HepG2 (cell line): Measurements from ENCODE around the gene KDM4B. TPM values are rescaled to one million over a fixed set of nuclear protein-coding genes. Genes with fewer than 3 reads are reported as not detected.

Source experiments
- GZF1 ChIP-seq: sonication (generic); formaldehyde crosslinking; IDR thresholded peaks from 2 replicates; pipeline ENCODE4 v1.5.1; 2020; ENCODE audit warnings: mild to moderate bottlenecking, missing genetic modification reagents
- MIER2 ChIP-seq: IDR thresholded peaks from 2 replicates; pipeline ENCODE4 v1.6.1; 2016; ENCODE audit warnings: missing biosample characterization, missing genetic modification reagents
- PAX8 ChIP-seq: sonication (generic); formaldehyde crosslinking; IDR thresholded peaks from 2 replicates; pipeline ENCODE4 v1.8.0; 2022; ENCODE audit warnings: mild to moderate bottlenecking, missing genetic modification reagents, borderline replicate concordance
- RCOR2 ChIP-seq: IDR thresholded peaks from 2 replicates; pipeline ENCODE4 v1.6.1; 2016; ENCODE audit warnings: missing biosample characterization, missing genetic modification reagents
- SALL2 ChIP-seq: sonication (generic); formaldehyde crosslinking; IDR thresholded peaks from 2 replicates; pipeline ENCODE4 v1.8.1; 2023; ENCODE audit warnings: mild to moderate bottlenecking, missing genetic modification reagents, inconsistent platforms
- ZNF564 ChIP-seq: sonication (generic); formaldehyde crosslinking; IDR thresholded peaks from 2 replicates; pipeline ENCODE4 v1.8.1; 2023; ENCODE audit warnings: mild to moderate bottlenecking, missing genetic modification reagents
- ZNF567 ChIP-seq: sonication (generic); formaldehyde crosslinking; IDR thresholded peaks from 2 replicates; pipeline ENCODE4 v1.8.1; 2023; ENCODE audit warnings: mild to moderate bottlenecking, missing genetic modification reagents, borderline replicate concordance
- ZNF577 ChIP-seq: sonication (generic); formaldehyde crosslinking; IDR thresholded peaks from 2 replicates; pipeline ENCODE4 v1.4.0; 2020; ENCODE audit warnings: mild to moderate bottlenecking, low read depth, missing genetic modification reagents, borderline replicate concordance
- ZSCAN12 ChIP-seq: sonication (generic); formaldehyde crosslinking; IDR thresholded peaks from 2 replicates; pipeline ENCODE4 v1.9.0; 2021; ENCODE audit warnings: mild to moderate bottlenecking, missing genetic modification reagents
- polyA plus RNA-seq, 8 experiments: library from polyadenylated mRNA; depleted of rRNA in 3 of 8; stranded (reverse) in 7 of 8; unstranded in 1 of 8; fragments of >200 nt; fragmentation: Illumina TruSeq in 4 of 8; extraction: Trizol in 4 of 8; gene quantifications; 2 replicates each; pipeline versions ENCODE4 v1.2.1 to v1.2.3, GENCODE V29; 2011 to 2016; ENCODE audit warnings: low read depth in 4 of 8, missing spikeins in 1 of 8, mixed read lengths in 1 of 8; ENCODE audit not compliant: insufficient read depth in 1 of 8
- total RNA-seq, 5 experiments: library from RNA; depleted of rRNA; stranded (reverse); fragments of >200 nt; fragmentation: Illumina TruSeq; extraction: Trizol; gene quantifications; 2 replicates each; pipeline ENCODE4 v1.2.3, GENCODE V29; 2016; ENCODE audit warnings: low read depth in 1 of 5
- TF ChIP-seq, protein P1 (sequence below): sonication (generic); formaldehyde crosslinking; IDR thresholded peaks from 2 replicates; pipeline ENCODE4 v1.4.0; 2020; ENCODE audit warnings: mild to moderate bottlenecking, missing genetic modification reagents, borderline replicate concordance
- TF ChIP-seq, protein P2 (sequence below): sonication (generic); formaldehyde crosslinking; IDR thresholded peaks from 2 replicates; pipeline ENCODE4 v1.5.0; 2020; ENCODE audit warnings: missing genetic modification reagents

KDM4B gene
- total and polyA plus RNA-seq, 2 of the 13 experiments (the other 11 are each of a cell fraction or from before 2014, with no cell fraction given): 4.9 to 14.6 TPM

DNA sequence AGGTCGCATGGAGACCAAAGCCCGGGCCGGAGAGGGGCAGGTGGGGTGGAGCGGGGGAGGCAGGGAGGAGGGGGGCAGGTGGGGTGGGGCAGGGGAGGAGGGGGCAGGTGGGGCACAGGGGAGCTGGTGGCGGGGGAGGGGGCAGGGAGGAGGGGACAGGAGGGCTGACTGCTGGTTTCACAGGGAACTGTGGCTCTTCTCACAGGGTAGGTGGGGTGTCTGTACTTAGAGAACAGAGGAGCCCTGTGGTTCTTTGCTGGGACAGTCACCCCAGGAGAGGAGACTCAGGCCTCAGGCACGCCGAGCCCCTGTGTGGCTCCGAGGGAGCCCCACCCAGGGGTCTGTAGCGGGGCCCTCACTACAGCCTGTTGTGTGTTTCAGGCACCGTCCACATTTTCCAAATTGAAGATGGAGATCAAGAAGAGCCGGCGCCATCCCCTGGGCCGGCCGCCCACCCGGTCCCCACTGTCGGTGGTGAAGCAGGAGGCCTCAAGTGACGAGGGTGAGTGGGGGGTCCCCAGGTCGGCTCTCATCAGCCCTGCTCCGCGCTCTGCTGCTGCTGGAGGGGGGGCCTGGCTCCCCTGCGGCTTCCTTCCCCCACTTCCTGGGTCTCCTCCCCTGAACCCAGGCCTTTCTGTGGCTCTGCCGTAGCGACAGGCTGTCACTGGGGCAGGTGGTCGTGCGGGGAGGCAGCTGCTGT, 162.7 kb downstream of the KDM4B start (continued):
- TF ChIP-seq, protein P1, sequence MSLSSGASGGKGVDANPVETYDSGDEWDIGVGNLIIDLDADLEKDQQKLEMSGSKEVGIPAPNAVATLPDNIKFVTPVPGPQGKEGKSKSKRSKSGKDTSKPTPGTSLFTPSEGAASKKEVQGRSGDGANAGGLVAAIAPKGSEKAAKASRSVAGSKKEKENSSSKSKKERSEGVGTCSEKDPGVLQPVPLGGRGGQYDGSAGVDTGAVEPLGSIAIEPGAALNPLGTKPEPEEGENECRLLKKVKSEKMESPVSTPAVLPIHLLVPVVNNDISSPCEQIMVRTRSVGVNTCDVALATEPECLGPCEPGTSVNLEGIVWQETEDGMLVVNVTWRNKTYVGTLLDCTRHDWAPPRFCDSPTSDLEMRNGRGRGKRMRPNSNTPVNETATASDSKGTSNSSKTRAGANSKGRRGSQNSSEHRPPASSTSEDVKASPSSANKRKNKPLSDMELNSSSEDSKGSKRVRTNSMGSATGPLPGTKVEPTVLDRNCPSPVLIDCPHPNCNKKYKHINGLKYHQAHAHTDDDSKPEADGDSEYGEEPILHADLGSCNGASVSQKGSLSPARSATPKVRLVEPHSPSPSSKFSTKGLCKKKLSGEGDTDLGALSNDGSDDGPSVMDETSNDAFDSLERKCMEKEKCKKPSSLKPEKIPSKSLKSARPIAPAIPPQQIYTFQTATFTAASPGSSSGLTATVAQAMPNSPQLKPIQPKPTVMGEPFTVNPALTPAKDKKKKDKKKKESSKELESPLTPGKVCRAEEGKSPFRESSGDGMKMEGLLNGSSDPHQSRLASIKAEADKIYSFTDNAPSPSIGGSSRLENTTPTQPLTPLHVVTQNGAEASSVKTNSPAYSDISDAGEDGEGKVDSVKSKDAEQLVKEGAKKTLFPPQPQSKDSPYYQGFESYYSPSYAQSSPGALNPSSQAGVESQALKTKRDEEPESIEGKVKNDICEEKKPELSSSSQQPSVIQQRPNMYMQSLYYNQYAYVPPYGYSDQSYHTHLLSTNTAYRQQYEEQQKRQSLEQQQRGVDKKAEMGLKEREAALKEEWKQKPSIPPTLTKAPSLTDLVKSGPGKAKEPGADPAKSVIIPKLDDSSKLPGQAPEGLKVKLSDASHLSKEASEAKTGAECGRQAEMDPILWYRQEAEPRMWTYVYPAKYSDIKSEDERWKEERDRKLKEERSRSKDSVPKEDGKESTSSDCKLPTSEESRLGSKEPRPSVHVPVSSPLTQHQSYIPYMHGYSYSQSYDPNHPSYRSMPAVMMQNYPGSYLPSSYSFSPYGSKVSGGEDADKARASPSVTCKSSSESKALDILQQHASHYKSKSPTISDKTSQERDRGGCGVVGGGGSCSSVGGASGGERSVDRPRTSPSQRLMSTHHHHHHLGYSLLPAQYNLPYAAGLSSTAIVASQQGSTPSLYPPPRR (CRISPR knock-in tag): no peak
- TF ChIP-seq MIER2 (CRISPR knock-in tag) (no peak), ZNF577 (no peak), RCOR2 (no peak), ZNF567 (CRISPR knock-in tag) (no peak), PAX8 (CRISPR knock-in tag) (no peak), ZNF564 (CRISPR knock-in tag) (no peak), ZSCAN12 (CRISPR knock-in tag) (no peak), GZF1 (CRISPR knock-in tag) (no peak), SALL2 (no peak)
- TF ChIP-seq, protein P2, sequence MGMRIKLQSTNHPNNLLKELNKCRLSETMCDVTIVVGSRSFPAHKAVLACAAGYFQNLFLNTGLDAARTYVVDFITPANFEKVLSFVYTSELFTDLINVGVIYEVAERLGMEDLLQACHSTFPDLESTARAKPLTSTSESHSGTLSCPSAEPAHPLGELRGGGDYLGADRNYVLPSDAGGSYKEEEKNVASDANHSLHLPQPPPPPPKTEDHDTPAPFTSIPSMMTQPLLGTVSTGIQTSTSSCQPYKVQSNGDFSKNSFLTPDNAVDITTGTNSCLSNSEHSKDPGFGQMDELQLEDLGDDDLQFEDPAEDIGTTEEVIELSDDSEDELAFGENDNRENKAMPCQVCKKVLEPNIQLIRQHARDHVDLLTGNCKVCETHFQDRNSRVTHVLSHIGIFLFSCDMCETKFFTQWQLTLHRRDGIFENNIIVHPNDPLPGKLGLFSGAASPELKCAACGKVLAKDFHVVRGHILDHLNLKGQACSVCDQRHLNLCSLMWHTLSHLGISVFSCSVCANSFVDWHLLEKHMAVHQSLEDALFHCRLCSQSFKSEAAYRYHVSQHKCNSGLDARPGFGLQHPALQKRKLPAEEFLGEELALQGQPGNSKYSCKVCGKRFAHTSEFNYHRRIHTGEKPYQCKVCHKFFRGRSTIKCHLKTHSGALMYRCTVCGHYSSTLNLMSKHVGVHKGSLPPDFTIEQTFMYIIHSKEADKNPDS (CRISPR knock-in tag): no peak
